OCI-LY3 (cell line): ENCODE data around the gene SEMA5A.

Experiments
- H2AFZ ChIP-seq: fragments of 200-600, 300-600 bp; shearing (Covaris generic); 2 replicates; pipeline ENCODE4 v1.6.0; 2014; ENCODE audit warnings: antibody characterized with exemption, low read depth, low read length
- H3K27ac ChIP-seq: fragments of 200-600, 300-600 bp; sonication (generic); 2 replicates; pipeline ENCODE4 v1.5.1; 2014; ENCODE audit warnings: mild to moderate bottlenecking, low read length, moderate library complexity, mixed read lengths
- H3K27me3 ChIP-seq: fragments of 200-600, 300-600 bp; sonication (generic); 2 replicates; pipeline ENCODE4 v1.6.1; 2014; ENCODE audit warnings: low read depth, low read length, mixed read lengths
- H3K36me3 ChIP-seq: fragments of 200-600, 300-600 bp; sonication (generic); replicated peaks from 2 replicates; pipeline ENCODE3; 2014; ENCODE audit warnings: low read depth, low read length, mixed read lengths
- H3K4me1 ChIP-seq: fragments of 300-600, 200-600 bp; sonication (generic); 2 replicates; pipeline ENCODE4 v1.6.1; 2014; ENCODE audit warnings: low read length, mixed read lengths
- H3K4me2 ChIP-seq: fragments of 200-600, 300-600 bp; sonication (generic); 2 replicates; pipeline ENCODE4 v1.6.1; 2014; ENCODE audit warnings: low read length, mixed read lengths
- H3K4me3 ChIP-seq: fragments of 300-600, 200-600 bp; sonication (generic); 2 replicates; pipeline ENCODE4 v1.5.1; 2014; ENCODE audit warnings: antibody characterized with exemption, mild to moderate bottlenecking, low read length, moderate library complexity
- H3K79me2 ChIP-seq: fragments of 300-600, 200-600 bp; shearing (Covaris generic); 2 replicates; pipeline ENCODE4 v1.6.1; 2014; ENCODE audit warnings: mild to moderate bottlenecking, low read length, mixed read lengths
- H3K9ac ChIP-seq: fragments of 300-600, 200-600 bp; shearing (Covaris generic); 2 replicates; pipeline ENCODE4 v1.6.0; 2014; ENCODE audit warnings: mild to moderate bottlenecking, low read length, moderate library complexity
- H3K9me3 ChIP-seq: fragments of 200-600, 300-600 bp; shearing (Covaris generic); 2 replicates; pipeline ENCODE4 v1.6.1; 2014; ENCODE audit warnings: low read length, mixed read lengths; ENCODE audit not compliant: insufficient read depth
- H4K20me1 ChIP-seq: fragments of 200-600, 300-600 bp; sonication (generic); 2 replicates; pipeline ENCODE4 v1.6.1; 2016; ENCODE audit warnings: low read length, mixed read lengths; ENCODE audit not compliant: insufficient read depth
- CTCF ChIP-seq: fragments of 200-600, 300-600 bp; sonication (generic); IDR thresholded peaks from 2 replicates; pipeline ENCODE4 v1.5.1; 2014; ENCODE audit warnings: antibody characterized with exemption, low read length, low read depth
- EZH2phosphoT487 ChIP-seq: fragments of 200-600 bp; shearing (Covaris generic); IDR thresholded peaks from 2 replicates; pipeline ENCODE4 v1.6.1; 2018; ENCODE audit warnings: antibody characterized with exemption, mixed run types, low read depth

Gene SEMA5A

GRCh38 chr5:9533096-9533495 lies 12.8 kb downstream of the SEMA5A start:
- no peak overlapping the region for H3K27ac ChIP-seq
- H2AFZ ChIP-seq = no peak overlapping the region
- no peaks in the 10 kb centered on the region for H3K4me1 ChIP-seq
- no peaks in the 10 kb centered on the region for H3K36me3 ChIP-seq
- no peaks in the 10 kb centered on the region for H3K27me3 ChIP-seq
- no peak overlapping the region for H3K9ac ChIP-seq
- no peaks in the 10 kb centered on the region for H4K20me1 ChIP-seq
- no peak overlapping the region for H3K4me3 ChIP-seq
- H3K9me3 ChIP-seq = no peaks in the 10 kb centered on the region
- no peaks in the 10 kb centered on the region for H3K79me2 ChIP-seq
- no peak for TF ChIP-seq CTCF
- TF ChIP-seq EZH2phosphoT487 = no peak
- H3K4me2 ChIP-seq = no peak overlapping the region

- no peak for TF ChIP-seq EZH2phosphoT487
- no peak for TF ChIP-seq CTCF
- H3K9me3 ChIP-seq = no peaks in the 10 kb centered on the region
- no peaks in the 10 kb centered on the region for H3K27me3 ChIP-seq
- no peak overlapping the region for H3K4me3 ChIP-seq
- no peaks in the 10 kb centered on the region for H3K4me1 ChIP-seq
- no peak overlapping the region for H3K9ac ChIP-seq
- H3K27ac ChIP-seq = no peak overlapping the region
- no peaks in the 10 kb centered on the region for H3K36me3 ChIP-seq
- H3K4me2 ChIP-seq = no peak overlapping the region
- no peaks in the 10 kb centered on the region for H4K20me1 ChIP-seq
- no peak overlapping the region for H2AFZ ChIP-seq
- H3K79me2 ChIP-seq = no peaks in the 10 kb centered on the region
These were observed 16.4 kb downstream of the SEMA5A start for GRCh38 chr5:9529513-9529912.

- no peak overlapping the region for H3K9ac ChIP-seq
- TF ChIP-seq CTCF (no peak), EZH2phosphoT487 (no peak)
- H3K4me3 ChIP-seq = no peak overlapping the region
- no peaks in the 10 kb centered on the region for H3K36me3 ChIP-seq
- H3K4me2 ChIP-seq = no peak overlapping the region
- H2AFZ ChIP-seq = no peak overlapping the region
- H3K27me3 ChIP-seq = no peaks in the 10 kb centered on the region
- H3K27ac ChIP-seq = no peak overlapping the region
- H4K20me1 ChIP-seq = no peaks in the 10 kb centered on the region
- no peaks in the 10 kb centered on the region for H3K9me3 ChIP-seq
- H3K4me1 ChIP-seq = no peaks in the 10 kb centered on the region
- no peaks in the 10 kb centered on the region for H3K79me2 ChIP-seq
These were observed 16.8 kb downstream of the SEMA5A start for GRCh38 chr5:9529041-9529480.

- Histone ChIP-seq H3K9ac (no peak overlapping the region), H3K4me3 (no peak overlapping the region), H4K20me1 (no peaks in the 10 kb centered on the region), H3K27ac (no peak overlapping the region), H3K27me3 (no peaks in the 10 kb centered on the region), H3K4me1 (no peaks in the 10 kb centered on the region), H3K36me3 (no peaks in the 10 kb centered on the region), H3K4me2 (no peak overlapping the region), H3K9me3 (no peaks in the 10 kb centered on the region), H3K79me2 (no peaks in the 10 kb centered on the region), H2AFZ (no peak overlapping the region)
- TF ChIP-seq CTCF (no peak), EZH2phosphoT487 (no peak)
These were observed 20.9 kb downstream of the SEMA5A start for GRCh38 chr5:9524941-9525340.
